ENCODE results near the gene ALAS1.

The ALAS1 gene

GRCh38 chr3:52238193-52238760 is 40.3 kb downstream of the ALAS1 start:
- H3K79me2 ChIP-seq (ENCODE audit: insufficient read depth, low read length): peaks cover 8% of the 10 kb centered on the region
- no peaks in the 10 kb centered on the region for H4K20me1 ChIP-seq (ENCODE audit: insufficient read depth, low read length)
- H3K9me3 ChIP-seq (ENCODE audit: low read length): no peaks in the 10 kb centered on the region
- TF ChIP-seq CTCF (IDR thresholded peaks at IDR 0.05; ENCODE audit: low read length): no peak
- TF ChIP-seq EZH2 (IDR thresholded peaks at IDR 0.05; ENCODE audit: borderline replicate concordance, low read length): no peak
- peak overlapping the region; percentile 100 for H3K9ac ChIP-seq (ENCODE audit: low read length)
- H3F3A ChIP-seq (ENCODE audit: insufficient read depth, low read length): no peaks in the 10 kb centered on the region
- H3K27ac ChIP-seq (ENCODE audit: low read depth, low read length, poor library complexity, severe bottlenecking): peak overlapping the region; percentile 44
- H3K27me3 ChIP-seq (ENCODE audit: insufficient read depth, low read length): no peaks in the 10 kb centered on the region
- no peaks in the 10 kb centered on the region for H3K9me2 ChIP-seq (ENCODE audit: low read depth, low read length)
- peaks cover 28% of the 10 kb centered on the region for H3K4me1 ChIP-seq (ENCODE audit: insufficient read depth, low read length, severe bottlenecking)
- H3K4me3 ChIP-seq (ENCODE audit: low read depth, low read length, poor library complexity, severe bottlenecking): peak overlapping the region; percentile 76
- H3K4me2 ChIP-seq (ENCODE audit: low read length): peak overlapping the region; percentile 98
- H2AFZ ChIP-seq (ENCODE audit: low read length): no peak overlapping the region
- peaks cover 12% of the 10 kb centered on the region; the same call in 1 of the 2 replicates for H3K36me3 ChIP-seq (ENCODE audit: insufficient read depth, low read length)

GRCh38 chr3:52238761-52239701 is 41.1 kb downstream of the ALAS1 start, which contains the start of gene TWF2:
Gene TWF2 (minus strand): TSS chr3:52239158. CDS start chr3:52239016, 142 bp downstream.
- Histone ChIP-seq H2AFZ (ENCODE audit: low read length) (no peak within 1 kb of the TSS), H3K4me1 (ENCODE audit: insufficient read depth, low read length, severe bottlenecking) (peaks cover 31% of the 10 kb centered on the region), H3K27me3 (ENCODE audit: insufficient read depth, low read length) (no peaks in the 10 kb centered on the region), H3F3A (ENCODE audit: insufficient read depth, low read length) (no peaks in the 10 kb centered on the region), H3K9ac (ENCODE audit: low read length) (peak within 1 kb of the TSS; percentile 100), H3K4me2 (ENCODE audit: low read length) (peak within 1 kb of the TSS; percentile 98), H3K36me3 (ENCODE audit: insufficient read depth, low read length) (peaks cover 10% of the 10 kb centered on the region; the same call in 1 of the 2 replicates), H3K9me3 (ENCODE audit: low read length) (no peaks in the 10 kb centered on the region), H3K4me3 (ENCODE audit: low read depth, low read length, poor library complexity, severe bottlenecking) (peak within 1 kb of the TSS; percentile 76), H3K79me2 (ENCODE audit: insufficient read depth, low read length) (peaks cover 8% of the 10 kb centered on the region), H3K27ac (ENCODE audit: low read depth, low read length, poor library complexity, severe bottlenecking) (peak within 1 kb of the TSS; percentile 74), H4K20me1 (ENCODE audit: insufficient read depth, low read length) (no peaks in the 10 kb centered on the region), H3K9me2 (ENCODE audit: low read depth, low read length) (no peaks in the 10 kb centered on the region)
- TF ChIP-seq CTCF (IDR thresholded peaks at IDR 0.05; ENCODE audit: low read length) (peak; percentile 54), EZH2 (IDR thresholded peaks at IDR 0.05; ENCODE audit: borderline replicate concordance, low read length) (no peak)

- Histone ChIP-seq H3K4me1 (ENCODE audit: insufficient read depth, low read length, severe bottlenecking) (peaks cover 43% of the 10 kb centered on the region), H3K27ac (ENCODE audit: low read depth, low read length, poor library complexity, severe bottlenecking) (peak overlapping the region; percentile 74), H3K9me2 (ENCODE audit: low read depth, low read length) (no peaks in the 10 kb centered on the region), H3K4me2 (ENCODE audit: low read length) (peak overlapping the region; percentile 98), H4K20me1 (ENCODE audit: insufficient read depth, low read length) (no peaks in the 10 kb centered on the region), H3K36me3 (ENCODE audit: insufficient read depth, low read length) (peaks cover 6% of the 10 kb centered on the region; the same call in 1 of the 2 replicates), H3K27me3 (ENCODE audit: insufficient read depth, low read length) (no peaks in the 10 kb centered on the region), H2AFZ (ENCODE audit: low read length) (no peak overlapping the region), H3K9me3 (ENCODE audit: low read length) (no peaks in the 10 kb centered on the region), H3K9ac (ENCODE audit: low read length) (peak overlapping the region; percentile 100), H3F3A (ENCODE audit: insufficient read depth, low read length) (no peaks in the 10 kb centered on the region), H3K79me2 (ENCODE audit: insufficient read depth, low read length) (peaks cover 8% of the 10 kb centered on the region), H3K4me3 (ENCODE audit: low read depth, low read length, poor library complexity, severe bottlenecking) (peak overlapping the region; percentile 76)
- TF ChIP-seq CTCF (IDR thresholded peaks at IDR 0.05; ENCODE audit: low read length) (no peak), EZH2 (IDR thresholded peaks at IDR 0.05; ENCODE audit: borderline replicate concordance, low read length) (no peak)
Measured at GRCh38 chr3:52240059-52240885, 42.3 kb downstream of the ALAS1 start.
